Neutrophil (primary cell): Measurements from ENCODE around the gene KIF6.

Experiments
- H3K27ac ChIP-seq: fragments of 200-600 bp; sonication (generic); 2 replicates; pipeline ENCODE4 v1.5.1; 2016; ENCODE audit warnings: mild to moderate bottlenecking, moderate library complexity
- H3K27me3 ChIP-seq: fragments of 200-600 bp; sonication (generic); 2 replicates; pipeline ENCODE4 v1.6.0; 2016; ENCODE audit warnings: mild to moderate bottlenecking
- H3K36me3 ChIP-seq: fragments of 200-600 bp; sonication (generic); 2 replicates; pipeline ENCODE4 v1.5.1; 2017
- H3K4me1 ChIP-seq, 2 experiments: fragments of 200-600 bp in 1 of 2; sonication (generic) in 1 of 2; 1 replicate in 1 of 2; 2 replicates in 1 of 2; pipeline versions ENCODE4 v1.5.1 to v1.6.1; 2013 to 2016; ENCODE audit warnings: low read depth in 1 of 2, low read length in 1 of 2, mild to moderate bottlenecking in 1 of 2, moderate library complexity in 1 of 2; ENCODE audit not compliant: control insufficient read depth in 1 of 2, insufficient read depth in 1 of 2
- H3K4me3 ChIP-seq, 2 experiments: fragments of 200-600 bp in 1 of 2; sonication (generic) in 1 of 2; 1 replicate in 1 of 2; 2 replicates in 1 of 2; pipeline ENCODE4 v1.5.1; 2013 to 2016; ENCODE audit warnings: low read depth in 1 of 2, low read length in 1 of 2, mild to moderate bottlenecking in 1 of 2, moderate library complexity in 1 of 2
- H3K9me3 ChIP-seq: fragments of 200-600 bp; sonication (generic); 2 replicates; pipeline ENCODE4 v1.5.1; 2016
- CTCF ChIP-seq: fragments of 200-600 bp; sonication (generic); IDR thresholded peaks from 2 replicates; pipeline ENCODE4 v1.5.1; 2016; ENCODE audit warnings: antibody characterized with exemption

The KIF6 gene

DNA sequence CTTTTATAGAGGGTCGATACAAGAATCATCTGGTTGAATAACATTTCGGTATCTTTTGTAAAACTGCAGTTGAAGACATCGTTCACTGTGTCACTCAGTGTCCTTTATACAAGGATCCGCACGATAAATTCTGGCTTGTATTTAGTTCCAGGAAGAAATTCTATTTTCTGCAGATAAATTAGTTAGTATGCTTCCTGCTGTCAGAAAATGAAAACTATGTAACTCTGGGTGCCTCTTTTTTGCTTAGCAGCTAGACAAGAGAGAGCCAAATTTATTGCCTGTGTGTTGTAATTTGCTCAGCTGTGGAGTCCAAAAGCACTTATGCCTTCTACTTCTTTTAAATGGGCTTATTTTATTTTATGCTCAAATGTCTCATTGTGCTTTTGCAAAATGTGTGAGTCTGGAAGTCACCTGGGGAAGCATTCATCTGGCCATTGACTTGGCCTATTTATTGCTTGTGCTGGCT is 346.2 kb downstream of the KIF6 start:
- Histone ChIP-seq H3K36me3 (no peaks in the 10 kb centered on the region), H3K9me3 (no peaks in the 10 kb centered on the region), H3K27me3 (peaks cover 23% of the 10 kb centered on the region), H3K27ac (no peak overlapping the region), H3K4me1 (no peaks in the 10 kb centered on the region), H3K4me3 (no peak overlapping the region)
- TF ChIP-seq CTCF = no peak

- Histone ChIP-seq H3K9me3 (no peaks in the 10 kb centered on the region), H3K27me3 (peaks cover 23% of the 10 kb centered on the region), H3K27ac (no peak overlapping the region), H3K36me3 (no peaks in the 10 kb centered on the region), H3K4me3 (no peak overlapping the region), H3K4me1 (no peaks in the 10 kb centered on the region)
- TF ChIP-seq CTCF = no peak
These were observed 346.8 kb downstream of the KIF6 start for GRCh38 chr6:39378175-39378959.

DNA sequence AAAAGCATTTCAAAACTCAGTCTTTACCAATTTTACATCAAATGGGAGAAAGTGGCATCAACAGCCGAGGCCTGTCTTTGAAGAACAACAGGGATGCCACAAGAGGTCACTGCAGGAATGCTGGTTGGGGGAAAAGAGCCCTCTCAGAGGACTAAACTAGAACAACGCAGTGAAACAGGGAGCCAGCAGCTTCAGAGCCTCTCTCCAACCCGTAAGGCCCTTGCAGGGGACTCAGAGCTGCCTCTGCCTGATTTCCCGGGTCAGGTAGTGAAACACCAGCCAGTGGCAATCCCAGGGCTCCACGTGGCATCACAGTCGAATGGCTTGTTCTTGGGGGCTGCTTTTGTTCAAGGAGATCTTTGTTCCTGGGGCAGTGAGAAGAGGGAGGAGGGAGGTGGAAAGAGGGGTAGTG is 347.7 kb downstream of the KIF6 start:
- TF ChIP-seq CTCF = no peak
- Histone ChIP-seq H3K9me3 (no peaks in the 10 kb centered on the region), H3K27ac (no peak overlapping the region)

DNA sequence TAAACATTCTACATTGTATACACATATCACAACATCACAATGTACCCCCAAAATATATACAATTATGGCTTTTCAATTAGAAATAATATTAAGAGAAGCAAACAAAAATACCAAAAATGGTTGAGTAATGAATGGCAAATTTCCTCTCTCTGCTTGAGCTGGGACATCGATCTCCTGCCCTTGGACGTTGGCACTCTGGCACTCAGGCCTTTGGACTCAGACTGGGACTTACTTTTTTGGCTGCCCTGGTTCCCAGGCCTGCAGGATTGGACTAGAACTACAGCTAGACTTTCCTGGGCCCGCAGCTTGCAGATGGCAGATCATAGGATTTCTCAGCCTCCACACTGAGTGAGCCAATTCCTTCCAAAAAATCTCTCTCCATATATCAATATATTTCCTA is 349.8 kb downstream of the KIF6 start:
- no peak overlapping the region for H3K27ac ChIP-seq
- H3K9me3 ChIP-seq = no peaks in the 10 kb centered on the region
- peaks cover 20% of the 10 kb centered on the region for H3K27me3 ChIP-seq
- no peak overlapping the region for H3K4me3 ChIP-seq
- TF ChIP-seq CTCF = no peak
- no peaks in the 10 kb centered on the region for H3K4me1 ChIP-seq
- no peaks in the 10 kb centered on the region for H3K36me3 ChIP-seq

More for the DNA sequence above, 347.7 kb downstream of the KIF6 start:
- no peaks in the 10 kb centered on the region for H3K36me3 ChIP-seq
- no peaks in the 10 kb centered on the region for H3K4me1 ChIP-seq
- H3K27me3 ChIP-seq = peaks cover 23% of the 10 kb centered on the region
- no peak overlapping the region for H3K4me3 ChIP-seq

DNA sequence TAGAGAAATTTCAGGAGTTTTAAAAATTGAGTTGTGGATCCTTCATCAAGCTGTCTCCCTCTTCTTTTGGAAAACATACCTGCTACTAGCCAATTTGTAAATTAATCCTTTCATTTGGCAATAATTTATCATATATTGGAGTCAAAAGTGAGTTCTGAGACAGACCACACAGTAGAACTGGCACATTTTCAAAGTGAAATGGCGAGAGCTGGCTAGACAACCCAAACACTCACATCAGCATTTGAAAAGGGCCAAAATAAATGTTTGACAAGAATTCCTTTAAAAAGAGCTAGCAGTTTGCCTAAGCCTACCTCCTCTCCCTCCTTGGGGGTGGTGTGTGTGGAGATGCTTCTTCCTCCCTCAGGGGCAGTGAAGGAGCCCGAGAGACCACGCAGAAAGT is 354.8 kb downstream of the KIF6 start:
- Histone ChIP-seq H3K4me1 (no peaks in the 10 kb centered on the region), H3K9me3 (no peaks in the 10 kb centered on the region), H3K27me3 (peaks cover 6% of the 10 kb centered on the region), H3K4me3 (no peak overlapping the region), H3K36me3 (no peaks in the 10 kb centered on the region), H3K27ac (no peak overlapping the region)
- no peak for TF ChIP-seq CTCF
